ENCODE measurements around the gene ZIC2. TPM values are rescaled to one million over a fixed set of nuclear protein-coding genes. Genes with fewer than 3 reads are reported as not detected.

Gene ZIC2
- total RNA-seq, 1 donor from 2014 or later, result 177 TPM

DNA sequence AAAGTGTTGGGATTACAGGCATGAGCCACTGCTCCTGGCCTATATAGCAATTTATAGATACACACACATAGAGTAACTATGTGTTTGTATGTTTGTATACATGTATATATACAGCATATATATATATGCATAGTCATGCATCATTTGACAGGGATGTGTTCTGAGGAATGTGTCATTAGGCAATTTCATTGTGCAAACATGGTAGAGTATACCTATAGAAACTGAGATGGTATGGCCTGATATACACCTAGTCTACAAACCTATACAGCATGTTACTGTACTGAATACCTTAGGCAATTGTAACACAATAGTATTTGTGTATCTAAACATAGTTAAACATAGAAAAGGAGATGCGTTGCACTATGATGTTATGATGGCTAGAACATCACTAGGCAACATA lies 54.4 kb downstream of the ZIC2 start:
- peaks cover 14% of the 10 kb centered on the region for H3K4me1 Mint-ChIP-seq (ENCODE audit: unreplicated experiment)
- no peak for DNase-seq (ENCODE audit: extremely low spot score, unreplicated experiment)
- TF ChIP-seq, protein P1, sequence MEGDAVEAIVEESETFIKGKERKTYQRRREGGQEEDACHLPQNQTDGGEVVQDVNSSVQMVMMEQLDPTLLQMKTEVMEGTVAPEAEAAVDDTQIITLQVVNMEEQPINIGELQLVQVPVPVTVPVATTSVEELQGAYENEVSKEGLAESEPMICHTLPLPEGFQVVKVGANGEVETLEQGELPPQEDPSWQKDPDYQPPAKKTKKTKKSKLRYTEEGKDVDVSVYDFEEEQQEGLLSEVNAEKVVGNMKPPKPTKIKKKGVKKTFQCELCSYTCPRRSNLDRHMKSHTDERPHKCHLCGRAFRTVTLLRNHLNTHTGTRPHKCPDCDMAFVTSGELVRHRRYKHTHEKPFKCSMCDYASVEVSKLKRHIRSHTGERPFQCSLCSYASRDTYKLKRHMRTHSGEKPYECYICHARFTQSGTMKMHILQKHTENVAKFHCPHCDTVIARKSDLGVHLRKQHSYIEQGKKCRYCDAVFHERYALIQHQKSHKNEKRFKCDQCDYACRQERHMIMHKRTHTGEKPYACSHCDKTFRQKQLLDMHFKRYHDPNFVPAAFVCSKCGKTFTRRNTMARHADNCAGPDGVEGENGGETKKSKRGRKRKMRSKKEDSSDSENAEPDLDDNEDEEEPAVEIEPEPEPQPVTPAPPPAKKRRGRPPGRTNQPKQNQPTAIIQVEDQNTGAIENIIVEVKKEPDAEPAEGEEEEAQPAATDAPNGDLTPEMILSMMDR (IDR thresholded peaks at IDR 0.05), result no peak
- no peaks in the 10 kb centered on the region for H3K9me3 Mint-ChIP-seq (ENCODE audit: unreplicated experiment)
- H3K36me3 Mint-ChIP-seq (ENCODE audit: unreplicated experiment), result no peaks in the 10 kb centered on the region
- no peak overlapping the region for H3K27ac Mint-ChIP-seq (ENCODE audit: unreplicated experiment)
- H3K27me3 Mint-ChIP-seq (ENCODE audit: unreplicated experiment), result no peaks in the 10 kb centered on the region
- no peak overlapping the region for H3K4me3 Mint-ChIP-seq (ENCODE audit: unreplicated experiment)

Other genes with a start within 250 kb of the ZIC2 start
- 8.8 and 9.4 TPM in 2 replicates for gene ZIC5, start 10.0 kb upstream of the ZIC2 start, total RNA-seq
- 33.1 and 33.7 TPM in 2 replicates for gene PCCA, start 107.3 kb downstream of the ZIC2 start, total RNA-seq